Kidney (tissue), 14 donors: ENCODE data around the gene HOXC4. TPM values are rescaled to one million over a fixed set of nuclear protein-coding genes. Genes with fewer than 3 reads are reported as not detected.
A peak's percentile ranks its signal among the peaks of the same experiment; 100 is the strongest.

Experiments
- DNase-seq, 5 donors: peaks; one replicate each; pipeline ENCODE4 v3.0.0-alpha.2; 2013 to 2020
- FAIRE-seq: peaks from 2 replicates; lab custom pipeline; 2012; peaks lifted over from hg19 to GRCh38; lab: Jason Lieb, UNC
- H3K27ac ChIP-seq, 2 donors: one replicate each; pipeline ENCODE4 v1.7.0; 2013; ENCODE audit warnings: low read depth in 2 of 2, low read length in 2 of 2, inconsistent platforms in 1 of 2
- H3K27me3 ChIP-seq: one replicate; pipeline ENCODE4 v1.7.1; 2013; ENCODE audit warnings: low read length, inconsistent platforms; ENCODE audit not compliant: control insufficient read depth, insufficient read depth
- H3K36me3 ChIP-seq, 3 donors: one replicate each; pipeline versions ENCODE4 v1.7.0 to v1.7.1; 2013; ENCODE audit warnings: low read length in 3 of 3, control low read depth in 1 of 3, inconsistent platforms in 1 of 3; ENCODE audit not compliant: insufficient read depth in 3 of 3, control insufficient read depth in 2 of 3
- H3K4me1 ChIP-seq, 3 donors: one replicate each; pipeline versions ENCODE4 v1.7.0 to v1.7.1; 2013; ENCODE audit warnings: low read length in 3 of 3, inconsistent platforms in 1 of 3, low read depth in 1 of 3; ENCODE audit not compliant: control insufficient read depth in 2 of 3, insufficient read depth in 2 of 3
- H3K4me3 ChIP-seq, 3 donors: one replicate each; pipeline versions ENCODE4 v1.7.0 to v1.8.1; 2013; ENCODE audit warnings: low read length in 3 of 3, control low read depth in 1 of 3, inconsistent platforms in 1 of 3
- H3K9ac ChIP-seq, 3 donors: one replicate each; pipeline versions ENCODE4 v1.7.0 to v1.7.1; 2013; ENCODE audit warnings: low read length in 3 of 3, control low read depth in 1 of 3, inconsistent platforms in 1 of 3
- H3K9me3 ChIP-seq, 3 donors: one replicate each; pipeline versions ENCODE4 v1.7.0 to v1.7.1; 2013; ENCODE audit warnings: low read length in 3 of 3, control low read depth in 1 of 3, inconsistent platforms in 1 of 3; ENCODE audit not compliant: control insufficient read depth in 2 of 3, insufficient read depth in 1 of 3
- CTCF ChIP-seq: IDR thresholded peaks from 3 replicates; pipeline ENCODE4 v1.5.1; 2012; ENCODE audit warnings: mild to moderate bottlenecking, moderate library complexity, borderline replicate concordance; ENCODE audit not compliant: insufficient read depth; ENCODE audit errors: extremely low read depth
- intact Hi-C: fragments of 100-400 bp; cut with DNase I; formaldehyde crosslinking; loops from one replicate; pipeline ENCODE4 v1.11.1; 2022
- polyA plus RNA-seq: library from polyadenylated mRNA; stranded (reverse); fragments of 350-450 nt; fragmentation: Illumina TruSeq; extraction: RNeasy Lipid Tissue Mini Kit (QIAGEN cat#74804); gene quantifications from one replicate; pipeline ENCODE4 v1.2.3, GENCODE V29; 2014; ENCODE audit warnings: low read depth, low replicate concordance; ENCODE audit not compliant: insufficient read depth
- total RNA-seq: library from RNA; stranded (reverse); fragmentation: NEBNext Ultra II Directional; extraction: Animal tissue kit (Norgen Biotek cat#: 25700); gene quantifications from one replicate; pipeline ENCODE4 v1.2.1, GENCODE V29; 2021
- donor health status: control.
- donor health status: control.
- donor health status: control.
- donor health status: control.
- donor health status: control.
- donor health status: DM: yes; HTN: yes; CAD: no.
- donor health status: Normal renal cell carcinoma (clear cell type).

Gene HOXC4
- total and polyA plus RNA-seq, 2 donors from 2014 or later = 13.9 to 24.5 TPM

GRCh38 chr12:54019091-54019811 lies 34.4 kb upstream of the HOXC4 start:
- H3K4me1 ChIP-seq = peaks cover 2 to 14% (median 10%) of the 10 kb centered on the region in 3 donors
- H3K36me3 ChIP-seq = no peaks in the 10 kb centered on the region
- H3K9me3 ChIP-seq = no peaks in the 10 kb centered on the region
- H3K4me3 ChIP-seq = peak overlapping the region in 1 of 3 donors; percentile 83
- FAIRE-seq = no peak
- intact Hi-C loops = no loop called here
- H3K27ac ChIP-seq = peak overlapping the region; percentile 73 to 96
- H3K9ac ChIP-seq = peak overlapping the region; percentile 5 to 73 (median 6)
- H3K27me3 ChIP-seq = no peaks in the 10 kb centered on the region
- TF ChIP-seq CTCF = no peak
- DNase-seq = peak in 2 of 5 donors; percentile 34 to 66

- intact Hi-C loops = no loop called here
- Histone ChIP-seq H3K27ac (peak overlapping the region; percentile 2 to 71), H3K27me3 (no peaks in the 10 kb centered on the region), H3K9me3 (no peaks in the 10 kb centered on the region), H3K9ac (peak overlapping the region; percentile 5 to 73 (median 6)), H3K4me1 (peaks cover 2 to 10% (median 9%) of the 10 kb centered on the region in 3 donors), H3K36me3 (no peaks in the 10 kb centered on the region), H3K4me3 (peak overlapping the region; percentile 21 to 52 (median 43))
- DNase-seq = peak in 2 of 5 donors; percentile 37 to 50
- no peak for FAIRE-seq
- TF ChIP-seq CTCF = no peak
Measured at GRCh38 chr12:54019924-54020590, 33.6 kb upstream of the HOXC4 start.

- Histone ChIP-seq H3K9me3 (no peaks in the 10 kb centered on the region), H3K9ac (peak overlapping the region; percentile 3 to 73 (median 19)), H3K36me3 (no peaks in the 10 kb centered on the region), H3K4me1 (peaks cover 2 to 10% (median 8%) of the 10 kb centered on the region in 3 donors), H3K27ac (peak overlapping the region; percentile 49 to 73), H3K27me3 (no peaks in the 10 kb centered on the region), H3K4me3 (peak overlapping the region; percentile 21 to 40 (median 22))
- FAIRE-seq = no peak
- DNase-seq = peak in 2 of 5 donors; percentile 54 to 66
- intact Hi-C loops = no loop called here
- TF ChIP-seq CTCF = no peak
Measured at GRCh38 chr12:54020591-54021405, 32.8 kb upstream of the HOXC4 start.
